K562 (cell line): Measurements from ENCODE around the gene NCOA6. TPM values are rescaled to one million over a fixed set of nuclear protein-coding genes. Genes with fewer than 3 reads are reported as not detected.

Experiments
- CBFB ChIP-seq: sonication (generic); formaldehyde crosslinking; IDR thresholded peaks from 2 replicates; pipeline ENCODE4 v1.4.0; 2020; ENCODE audit warnings: mild to moderate bottlenecking, missing genetic modification reagents
- DIDO1 ChIP-seq: fragments of 450-650 bp; IDR thresholded peaks from 2 replicates; pipeline ENCODE4 v1.6.1; 2016; ENCODE audit warnings: low read depth, missing biosample characterization, missing genetic modification characterization
- FOSL1 ChIP-seq: fragments of 200-800 bp; sonication (Bioruptor generic); conservative IDR thresholded peaks from 2 replicates; pipeline ENCODE4 v1.6.1; 2016; ENCODE audit warnings: missing genetic modification characterization, missing compliant biosample characterization
- L3MBTL2 ChIP-seq: fragments of 450-650 bp; IDR thresholded peaks from 2 replicates; pipeline ENCODE4 v1.6.1; 2016; ENCODE audit warnings: mild to moderate bottlenecking, moderate library complexity
- SRSF3 ChIP-seq: fragments of 200-400 bp; formaldehyde crosslinking; IDR thresholded peaks from 2 replicates; pipeline ENCODE4 v1.6.1; 2016; ENCODE audit warnings: mild to moderate bottlenecking, low read length, moderate library complexity; ENCODE audit not compliant: insufficient read depth
- STAG1 ChIP-seq: sonication (generic); formaldehyde crosslinking; IDR thresholded peaks from 2 replicates; pipeline ENCODE4 v1.5.0; 2020; ENCODE audit warnings: missing genetic modification reagents, borderline replicate concordance
- TRIM24 ChIP-seq, 2 experiments: fragments of 450-650 bp; IDR thresholded peaks; 2 replicates each; pipeline ENCODE4 v1.6.1; 2016
- polyA plus RNA-seq, 8 experiments: library from polyadenylated mRNA; depleted of rRNA in 4 of 8; stranded (reverse) in 5 of 8; unstranded in 3 of 8; fragments of >200 nt; fragmentation: Nextera tagmentation in 2 of 8; fragmentation: Illumina TruSeq in 1 of 8; extraction: Ambion mirVana in 2 of 8; extraction: Trizol in 1 of 8; gene quantifications; 2 replicates each; pipeline versions ENCODE4 v1.2.1 to v1.2.3, GENCODE V29; 2011 to 2014; ENCODE audit warnings: inconsistent platforms in 1 of 8, missing spikeins in 1 of 8
- total RNA-seq, 7 experiments: library from RNA; depleted of rRNA in 6 of 7; stranded (reverse); fragments of >200 nt in 6 of 7; fragmentation: Illumina TruSeq in 2 of 7; extraction: Trizol in 2 of 7; gene quantifications; 2 replicates each; pipeline versions ENCODE4 v1.2.1 to v1.2.3, GENCODE V29; 2011 to 2021; ENCODE audit warnings: low replicate concordance in 1 of 7
- TF ChIP-seq, protein P1 (sequence below): sonication (generic); formaldehyde crosslinking; IDR thresholded peaks from 2 replicates; pipeline ENCODE4 v1.8.0; 2022; ENCODE audit warnings: mild to moderate bottlenecking, missing genetic modification reagents, borderline replicate concordance
- TF ChIP-seq, protein P2 (sequence below): fragments of 450-650 bp; IDR thresholded peaks from 2 replicates; pipeline ENCODE4 v1.6.1; 2016; ENCODE audit warnings: low read depth, mild to moderate bottlenecking, moderate library complexity
- TF ChIP-seq, protein P3 (sequence below): fragments of 200-600 bp; sonication (generic); IDR thresholded peaks from one replicate; pipeline ENCODE4 v1.6.1; 2012; ENCODE audit warnings: mild to moderate bottlenecking, low read depth, low read length, inconsistent platforms
- TF ChIP-seq, protein P4 (sequence below): fragments of 450-650 bp; formaldehyde crosslinking; IDR thresholded peaks from 2 replicates; pipeline ENCODE4 v1.4.0; 2020; ENCODE audit warnings: mild to moderate bottlenecking, mixed read lengths

NCOA6 gene
- total and polyA plus RNA-seq, 9 of the 15 experiments (the other 6 are each of a cell fraction or from before 2014, with no cell fraction given): 6.1 to 25.0 (median 9.5) TPM

DNA sequence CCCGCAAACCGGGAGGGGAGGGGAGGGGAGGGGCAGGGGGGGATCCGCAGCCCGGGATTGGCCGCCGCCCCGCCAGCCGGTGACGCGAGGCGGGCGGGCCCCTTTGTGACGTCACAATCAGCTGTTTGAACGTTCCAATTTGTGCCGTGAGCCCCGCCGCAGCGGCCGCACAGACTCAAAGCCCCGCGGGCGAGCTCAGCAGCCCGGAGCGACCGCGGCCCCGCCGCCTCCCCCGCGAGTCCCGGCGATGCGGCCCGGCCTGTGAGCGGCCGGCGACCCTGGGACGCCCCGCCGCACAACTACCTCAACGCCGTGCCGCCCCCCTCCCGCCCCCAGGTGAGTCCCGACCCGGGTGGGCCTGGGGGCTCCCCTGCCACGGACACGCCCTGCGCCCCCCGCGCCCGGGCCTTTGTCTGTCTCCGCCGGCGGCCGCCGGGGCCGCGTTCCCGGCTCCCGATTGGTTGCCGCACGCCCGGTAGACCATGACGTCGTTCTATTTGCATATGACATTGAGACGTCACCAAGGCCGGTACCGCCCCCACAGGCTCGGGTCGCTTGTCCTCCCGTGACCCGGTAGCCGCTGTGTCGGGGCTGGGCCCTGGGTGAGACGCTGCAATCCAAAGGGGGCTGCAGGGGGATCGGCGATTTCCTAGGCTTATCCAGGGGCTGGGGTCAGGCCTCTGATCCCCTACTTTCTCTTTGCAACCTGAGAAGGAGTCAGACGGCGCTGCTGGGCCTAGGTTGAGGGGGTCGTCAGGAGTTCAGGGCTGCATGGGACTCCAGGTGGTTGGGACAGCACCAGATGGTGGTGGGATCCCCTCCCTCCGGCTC, 121.1 kb downstream of the NCOA6 start, which contains the start of gene TP53INP2 (continued):
- TF ChIP-seq, protein P1, sequence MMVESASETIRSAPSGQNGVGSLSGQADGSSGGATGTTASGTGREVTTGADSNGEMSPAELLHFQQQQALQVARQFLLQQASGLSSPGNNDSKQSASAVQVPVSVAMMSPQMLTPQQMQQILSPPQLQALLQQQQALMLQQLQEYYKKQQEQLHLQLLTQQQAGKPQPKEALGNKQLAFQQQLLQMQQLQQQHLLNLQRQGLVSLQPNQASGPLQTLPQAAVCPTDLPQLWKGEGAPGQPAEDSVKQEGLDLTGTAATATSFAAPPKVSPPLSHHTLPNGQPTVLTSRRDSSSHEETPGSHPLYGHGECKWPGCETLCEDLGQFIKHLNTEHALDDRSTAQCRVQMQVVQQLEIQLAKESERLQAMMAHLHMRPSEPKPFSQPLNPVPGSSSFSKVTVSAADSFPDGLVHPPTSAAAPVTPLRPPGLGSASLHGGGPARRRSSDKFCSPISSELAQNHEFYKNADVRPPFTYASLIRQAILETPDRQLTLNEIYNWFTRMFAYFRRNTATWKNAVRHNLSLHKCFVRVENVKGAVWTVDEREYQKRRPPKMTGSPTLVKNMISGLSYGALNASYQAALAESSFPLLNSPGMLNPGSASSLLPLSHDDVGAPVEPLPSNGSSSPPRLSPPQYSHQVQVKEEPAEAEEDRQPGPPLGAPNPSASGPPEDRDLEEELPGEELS (CRISPR knock-in tag): 0 out of 2 replicates have a peak, but pooled peaks have one; percentile 23
- 0 out of 2 replicates have a peak, but pooled peaks have one; percentile 14 for TF ChIP-seq STAG1 (CRISPR knock-in tag)
- TF ChIP-seq SRSF3: no peak
- TF ChIP-seq, protein P2, sequence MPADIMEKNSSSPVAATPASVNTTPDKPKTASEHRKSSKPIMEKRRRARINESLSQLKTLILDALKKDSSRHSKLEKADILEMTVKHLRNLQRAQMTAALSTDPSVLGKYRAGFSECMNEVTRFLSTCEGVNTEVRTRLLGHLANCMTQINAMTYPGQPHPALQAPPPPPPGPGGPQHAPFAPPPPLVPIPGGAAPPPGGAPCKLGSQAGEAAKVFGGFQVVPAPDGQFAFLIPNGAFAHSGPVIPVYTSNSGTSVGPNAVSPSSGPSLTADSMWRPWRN: no peak
- peak; percentile 21 for TF ChIP-seq L3MBTL2
- no peak for TF ChIP-seq TRIM24 (IDR thresholded peaks at IDR 0.05)
- TF ChIP-seq FOSL1 (tag): no peak
- no peak for TF ChIP-seq DIDO1 (tag)
- TF ChIP-seq, protein P3, sequence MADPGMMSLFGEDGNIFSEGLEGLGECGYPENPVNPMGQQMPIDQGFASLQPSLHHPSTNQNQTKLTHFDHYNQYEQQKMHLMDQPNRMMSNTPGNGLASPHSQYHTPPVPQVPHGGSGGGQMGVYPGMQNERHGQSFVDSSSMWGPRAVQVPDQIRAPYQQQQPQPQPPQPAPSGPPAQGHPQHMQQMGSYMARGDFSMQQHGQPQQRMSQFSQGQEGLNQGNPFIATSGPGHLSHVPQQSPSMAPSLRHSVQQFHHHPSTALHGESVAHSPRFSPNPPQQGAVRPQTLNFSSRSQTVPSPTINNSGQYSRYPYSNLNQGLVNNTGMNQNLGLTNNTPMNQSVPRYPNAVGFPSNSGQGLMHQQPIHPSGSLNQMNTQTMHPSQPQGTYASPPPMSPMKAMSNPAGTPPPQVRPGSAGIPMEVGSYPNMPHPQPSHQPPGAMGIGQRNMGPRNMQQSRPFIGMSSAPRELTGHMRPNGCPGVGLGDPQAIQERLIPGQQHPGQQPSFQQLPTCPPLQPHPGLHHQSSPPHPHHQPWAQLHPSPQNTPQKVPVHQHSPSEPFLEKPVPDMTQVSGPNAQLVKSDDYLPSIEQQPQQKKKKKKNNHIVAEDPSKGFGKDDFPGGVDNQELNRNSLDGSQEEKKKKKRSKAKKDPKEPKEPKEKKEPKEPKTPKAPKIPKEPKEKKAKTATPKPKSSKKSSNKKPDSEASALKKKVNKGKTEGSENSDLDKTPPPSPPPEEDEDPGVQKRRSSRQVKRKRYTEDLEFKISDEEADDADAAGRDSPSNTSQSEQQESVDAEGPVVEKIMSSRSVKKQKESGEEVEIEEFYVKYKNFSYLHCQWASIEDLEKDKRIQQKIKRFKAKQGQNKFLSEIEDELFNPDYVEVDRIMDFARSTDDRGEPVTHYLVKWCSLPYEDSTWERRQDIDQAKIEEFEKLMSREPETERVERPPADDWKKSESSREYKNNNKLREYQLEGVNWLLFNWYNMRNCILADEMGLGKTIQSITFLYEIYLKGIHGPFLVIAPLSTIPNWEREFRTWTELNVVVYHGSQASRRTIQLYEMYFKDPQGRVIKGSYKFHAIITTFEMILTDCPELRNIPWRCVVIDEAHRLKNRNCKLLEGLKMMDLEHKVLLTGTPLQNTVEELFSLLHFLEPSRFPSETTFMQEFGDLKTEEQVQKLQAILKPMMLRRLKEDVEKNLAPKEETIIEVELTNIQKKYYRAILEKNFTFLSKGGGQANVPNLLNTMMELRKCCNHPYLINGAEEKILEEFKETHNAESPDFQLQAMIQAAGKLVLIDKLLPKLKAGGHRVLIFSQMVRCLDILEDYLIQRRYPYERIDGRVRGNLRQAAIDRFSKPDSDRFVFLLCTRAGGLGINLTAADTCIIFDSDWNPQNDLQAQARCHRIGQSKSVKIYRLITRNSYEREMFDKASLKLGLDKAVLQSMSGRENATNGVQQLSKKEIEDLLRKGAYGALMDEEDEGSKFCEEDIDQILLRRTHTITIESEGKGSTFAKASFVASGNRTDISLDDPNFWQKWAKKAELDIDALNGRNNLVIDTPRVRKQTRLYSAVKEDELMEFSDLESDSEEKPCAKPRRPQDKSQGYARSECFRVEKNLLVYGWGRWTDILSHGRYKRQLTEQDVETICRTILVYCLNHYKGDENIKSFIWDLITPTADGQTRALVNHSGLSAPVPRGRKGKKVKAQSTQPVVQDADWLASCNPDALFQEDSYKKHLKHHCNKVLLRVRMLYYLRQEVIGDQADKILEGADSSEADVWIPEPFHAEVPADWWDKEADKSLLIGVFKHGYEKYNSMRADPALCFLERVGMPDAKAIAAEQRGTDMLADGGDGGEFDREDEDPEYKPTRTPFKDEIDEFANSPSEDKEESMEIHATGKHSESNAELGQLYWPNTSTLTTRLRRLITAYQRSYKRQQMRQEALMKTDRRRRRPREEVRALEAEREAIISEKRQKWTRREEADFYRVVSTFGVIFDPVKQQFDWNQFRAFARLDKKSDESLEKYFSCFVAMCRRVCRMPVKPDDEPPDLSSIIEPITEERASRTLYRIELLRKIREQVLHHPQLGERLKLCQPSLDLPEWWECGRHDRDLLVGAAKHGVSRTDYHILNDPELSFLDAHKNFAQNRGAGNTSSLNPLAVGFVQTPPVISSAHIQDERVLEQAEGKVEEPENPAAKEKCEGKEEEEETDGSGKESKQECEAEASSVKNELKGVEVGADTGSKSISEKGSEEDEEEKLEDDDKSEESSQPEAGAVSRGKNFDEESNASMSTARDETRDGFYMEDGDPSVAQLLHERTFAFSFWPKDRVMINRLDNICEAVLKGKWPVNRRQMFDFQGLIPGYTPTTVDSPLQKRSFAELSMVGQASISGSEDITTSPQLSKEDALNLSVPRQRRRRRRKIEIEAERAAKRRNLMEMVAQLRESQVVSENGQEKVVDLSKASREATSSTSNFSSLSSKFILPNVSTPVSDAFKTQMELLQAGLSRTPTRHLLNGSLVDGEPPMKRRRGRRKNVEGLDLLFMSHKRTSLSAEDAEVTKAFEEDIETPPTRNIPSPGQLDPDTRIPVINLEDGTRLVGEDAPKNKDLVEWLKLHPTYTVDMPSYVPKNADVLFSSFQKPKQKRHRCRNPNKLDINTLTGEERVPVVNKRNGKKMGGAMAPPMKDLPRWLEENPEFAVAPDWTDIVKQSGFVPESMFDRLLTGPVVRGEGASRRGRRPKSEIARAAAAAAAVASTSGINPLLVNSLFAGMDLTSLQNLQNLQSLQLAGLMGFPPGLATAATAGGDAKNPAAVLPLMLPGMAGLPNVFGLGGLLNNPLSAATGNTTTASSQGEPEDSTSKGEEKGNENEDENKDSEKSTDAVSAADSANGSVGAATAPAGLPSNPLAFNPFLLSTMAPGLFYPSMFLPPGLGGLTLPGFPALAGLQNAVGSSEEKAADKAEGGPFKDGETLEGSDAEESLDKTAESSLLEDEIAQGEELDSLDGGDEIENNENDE: no peak
- TF ChIP-seq, protein P4, sequence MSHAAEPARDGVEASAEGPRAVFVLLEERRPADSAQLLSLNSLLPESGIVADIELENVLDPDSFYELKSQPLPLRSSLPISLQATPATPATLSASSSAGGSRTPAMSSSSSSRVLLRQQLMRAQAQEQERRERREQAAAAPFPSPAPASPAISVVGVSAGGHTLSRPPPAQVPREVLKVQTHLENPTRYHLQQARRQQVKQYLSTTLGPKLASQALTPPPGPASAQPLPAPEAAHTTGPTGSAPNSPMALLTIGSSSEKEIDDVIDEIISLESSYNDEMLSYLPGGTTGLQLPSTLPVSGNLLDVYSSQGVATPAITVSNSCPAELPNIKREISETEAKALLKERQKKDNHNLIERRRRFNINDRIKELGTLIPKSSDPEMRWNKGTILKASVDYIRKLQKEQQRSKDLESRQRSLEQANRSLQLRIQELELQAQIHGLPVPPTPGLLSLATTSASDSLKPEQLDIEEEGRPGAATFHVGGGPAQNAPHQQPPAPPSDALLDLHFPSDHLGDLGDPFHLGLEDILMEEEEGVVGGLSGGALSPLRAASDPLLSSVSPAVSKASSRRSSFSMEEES (CRISPR knock-in tag): no peak
- TF ChIP-seq CBFB (CRISPR knock-in tag): no peak
